Iris pigment epithelial cell (primary cell): Measurements from ENCODE around the gene WDR5B.

Experiments used
- DNase-seq: peaks from one replicate; pipeline ENCODE4 v3.0.0-alpha.2; 2011; ENCODE audit warnings: low read depth

Gene WDR5B

GRCh38 chr3:122409446-122409845 is 6.4 kb downstream of the WDR5B start:
- DNase-seq, result no peak

GRCh38 chr3:122407946-122408345 is 7.9 kb downstream of the WDR5B start:
- no peak for DNase-seq

- DNase-seq, result no peak
These were observed 9.7 kb downstream of the WDR5B start for GRCh38 chr3:122406198-122406597.

DNA sequence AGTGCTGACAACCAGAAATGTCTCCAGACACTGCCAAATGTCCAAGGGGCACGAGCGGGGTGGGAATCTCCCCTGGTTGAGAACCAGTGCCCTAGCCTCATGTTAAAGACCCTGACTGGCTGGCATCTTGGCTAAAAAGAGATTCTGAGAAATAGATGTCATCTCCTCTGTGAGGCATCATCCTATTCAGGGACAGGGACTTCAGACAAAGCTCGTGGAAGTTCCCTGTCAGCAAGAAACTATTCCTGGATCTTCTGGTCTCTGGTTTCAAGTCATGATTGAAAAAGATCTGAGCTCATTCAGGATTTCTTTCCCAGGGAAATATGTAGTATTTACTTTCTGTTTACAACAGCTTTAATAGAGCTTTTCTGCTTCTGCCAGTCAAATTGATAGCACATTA is 10.8 kb downstream of the WDR5B start:
- DNase-seq, result no peak

- peak; percentile 60 for DNase-seq
These were observed 12.4 kb downstream of the WDR5B start for GRCh38 chr3:122403489-122403888.

DNA sequence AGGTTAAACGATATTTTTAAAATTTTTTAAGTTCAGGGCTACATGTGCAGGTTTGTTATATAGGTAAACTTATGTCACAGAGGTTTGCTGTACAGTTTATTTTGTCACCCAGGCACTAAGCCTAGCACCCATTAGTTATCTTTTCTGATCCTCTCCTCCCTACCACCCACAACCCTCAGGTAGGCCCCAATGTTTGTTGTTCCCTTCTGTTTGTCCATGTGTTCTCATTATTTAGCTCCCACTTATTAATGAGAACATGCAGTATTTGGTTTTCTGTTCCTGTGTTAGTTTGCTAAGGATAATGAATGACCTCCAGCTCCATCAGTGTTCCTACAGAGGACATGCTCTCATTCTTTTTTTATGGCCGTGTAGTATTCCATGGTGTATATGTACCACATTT is 16.9 kb downstream of the WDR5B start:
- no peak for DNase-seq

DNA sequence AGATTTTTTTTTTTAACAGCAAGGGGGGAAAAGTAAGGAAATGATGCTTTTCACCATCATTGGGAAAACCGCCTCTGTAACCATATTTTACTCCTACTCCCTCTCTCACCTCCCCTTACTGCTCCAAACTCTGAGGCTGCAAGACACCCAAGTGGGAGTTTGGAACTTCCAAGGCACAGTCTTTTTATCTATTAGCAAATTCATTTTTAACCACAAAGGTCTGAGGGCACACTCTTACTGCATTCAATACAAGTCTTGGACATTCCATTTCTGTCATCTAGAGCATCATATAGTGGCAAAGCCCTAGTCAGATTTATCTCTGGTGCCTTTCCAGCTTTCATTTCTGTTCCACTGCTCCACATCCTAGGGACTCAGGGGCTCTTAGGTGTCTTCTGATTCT is 18.7 kb downstream of the WDR5B start:
- peak; percentile 62 for DNase-seq

DNA sequence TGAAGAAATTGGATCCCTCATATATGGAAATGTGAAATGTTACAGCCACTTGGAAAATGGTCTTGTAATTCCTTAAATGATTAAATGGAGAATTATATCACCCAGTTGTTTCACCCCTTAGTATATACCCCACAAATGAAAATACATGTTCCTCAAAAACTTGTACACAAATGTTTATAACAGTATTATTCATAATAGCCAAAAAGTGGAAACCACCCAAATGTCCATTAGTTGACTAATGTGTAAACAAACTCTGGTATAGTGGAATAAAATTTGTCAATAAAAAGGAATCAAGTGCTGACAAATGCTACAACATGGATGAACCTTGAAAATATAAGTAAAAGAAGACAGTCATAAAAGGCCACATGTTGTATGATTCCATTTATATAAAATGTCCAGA is 19.4 kb downstream of the WDR5B start:
- no peak for DNase-seq

- DNase-seq, result no peak
These were observed 20.3 kb downstream of the WDR5B start for GRCh38 chr3:122395582-122395981.

DNA sequence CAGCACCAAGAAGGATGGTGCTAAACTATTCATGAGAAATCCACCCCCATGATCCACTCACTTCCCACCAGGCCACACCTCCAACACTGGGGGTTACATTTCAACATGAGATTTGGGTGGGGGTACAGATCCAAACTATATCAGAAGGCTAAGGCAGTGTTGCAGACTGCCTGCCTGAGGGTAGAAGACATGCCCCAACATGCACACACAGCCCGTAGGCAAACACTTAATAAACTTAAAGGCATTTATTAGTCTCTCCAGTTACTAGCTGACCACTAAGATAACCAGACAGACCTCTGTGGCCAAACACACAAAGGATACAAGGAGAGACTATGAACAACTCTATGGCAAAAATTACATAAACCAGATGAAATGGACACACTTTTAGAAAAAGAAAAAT is 21.7 kb downstream of the WDR5B start:
- peak; percentile 28 for DNase-seq

- peak; percentile 71 for DNase-seq
These were observed 22.7 kb downstream of the WDR5B start for GRCh38 chr3:122392868-122393844.

GRCh38 chr3:122391681-122392446 is 24.0 kb downstream of the WDR5B start:
- DNase-seq, result no peak

DNA sequence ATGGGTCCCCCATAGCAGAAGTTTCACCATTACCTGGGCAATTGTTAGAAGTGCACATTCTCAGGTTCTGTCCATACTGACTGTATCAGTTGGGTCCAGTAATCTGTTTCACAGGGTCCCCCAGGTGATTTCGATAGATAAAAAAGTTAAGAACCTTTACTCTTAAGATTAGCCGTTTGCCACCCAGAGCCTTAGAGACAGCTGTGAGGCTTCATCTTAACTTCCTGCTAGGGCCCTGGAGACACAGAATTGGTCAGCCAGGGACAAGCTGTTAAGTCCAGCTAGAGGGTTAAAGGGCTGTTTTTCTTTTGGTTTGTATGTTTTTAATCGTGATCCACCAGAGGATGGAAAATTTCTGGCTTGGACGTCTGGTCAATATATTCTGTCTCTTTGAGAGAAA is 25.2 kb downstream of the WDR5B start:
- no peak for DNase-seq

GRCh38 chr3:122389892-122390291 is 26.0 kb downstream of the WDR5B start:
- no peak for DNase-seq

DNA sequence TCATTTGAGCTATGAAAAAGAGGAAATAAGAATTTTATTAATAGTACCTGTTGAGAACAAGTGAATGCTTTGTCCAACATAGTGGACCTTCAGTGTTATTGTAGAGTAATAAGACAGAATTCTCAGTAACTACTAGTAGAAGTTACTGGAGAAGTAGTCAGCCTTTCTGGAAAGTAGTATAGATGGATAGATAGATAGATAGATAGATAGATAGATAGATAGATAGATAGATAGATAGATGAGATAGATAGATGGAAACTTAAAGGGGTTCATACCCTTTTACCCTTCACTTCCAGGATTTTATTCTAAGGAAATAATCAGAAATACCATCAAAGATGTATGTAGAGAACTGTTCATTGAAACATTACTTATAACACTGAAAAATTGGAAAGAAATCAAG is 26.7 kb downstream of the WDR5B start:
- DNase-seq, result no peak

DNA sequence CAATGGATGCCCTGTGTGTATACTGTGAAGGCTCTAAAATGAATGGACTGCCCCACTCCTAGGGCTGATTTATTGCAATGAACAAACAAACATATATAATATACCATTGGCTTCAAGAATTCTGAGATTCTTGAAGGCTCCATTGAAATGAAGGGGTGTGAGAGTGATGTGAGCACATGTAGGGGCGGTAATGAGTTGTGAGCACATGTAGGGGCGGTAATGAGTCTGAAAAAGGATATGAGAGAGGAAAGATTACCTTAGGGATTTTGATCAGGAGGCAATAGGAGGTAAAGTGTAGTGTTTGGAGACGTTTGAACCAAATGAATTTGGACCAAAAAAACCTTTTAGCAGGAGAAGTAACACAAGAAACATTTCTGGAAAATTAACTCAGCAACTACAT is 28.2 kb downstream of the WDR5B start:
- no peak for DNase-seq

DNA sequence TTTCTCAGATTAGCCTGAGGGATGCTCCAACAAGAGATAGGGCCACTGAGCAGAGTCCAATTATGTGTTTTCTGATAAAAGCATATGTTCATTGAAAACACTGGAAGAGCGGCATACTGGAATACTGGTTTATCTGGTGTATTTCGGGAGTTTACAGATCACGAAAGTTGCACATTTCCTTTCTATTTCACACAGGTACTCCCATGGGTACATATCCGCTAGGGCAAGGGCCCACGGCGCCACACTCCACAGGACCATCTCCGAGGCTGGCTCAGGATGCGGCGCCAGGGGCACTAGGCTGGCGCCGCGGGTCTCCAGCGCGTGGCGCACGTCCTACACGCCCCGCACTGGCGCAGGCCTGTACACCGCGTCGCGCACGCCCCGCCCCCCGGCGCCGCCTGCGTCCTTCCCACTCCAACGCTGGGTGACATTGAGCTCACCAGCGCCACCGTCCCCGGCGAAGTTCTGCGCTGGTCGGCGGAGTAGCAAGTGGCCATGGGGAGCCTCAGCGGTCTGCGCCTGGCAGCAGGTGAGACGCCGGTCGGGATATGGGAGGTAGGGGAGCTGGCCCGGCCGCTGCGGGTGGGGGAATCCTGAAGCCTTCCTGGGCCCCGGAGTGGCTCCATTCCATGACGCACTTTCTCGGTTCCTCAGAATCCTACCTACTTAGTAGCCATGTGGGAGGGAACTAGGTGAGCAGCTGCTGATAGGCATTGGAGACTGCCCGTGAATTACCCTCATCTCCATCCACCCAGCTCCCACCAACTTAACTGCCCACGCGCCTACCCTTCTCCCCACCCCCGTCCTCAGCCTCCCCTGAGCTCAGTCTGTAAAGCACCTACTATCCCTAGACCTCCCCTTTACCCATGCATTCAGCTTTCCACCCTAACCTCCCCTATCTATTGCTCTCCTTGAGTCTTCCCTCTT is 31.8 kb downstream of the WDR5B start, which contains the start of gene FAM162A:
Gene FAM162A, plus strand, starts transcription at position 412 of the 927 bp plus-strand sequence. Its CDS starts 84 bp downstream, at position 496.
- peak; percentile 75 for DNase-seq

DNA sequence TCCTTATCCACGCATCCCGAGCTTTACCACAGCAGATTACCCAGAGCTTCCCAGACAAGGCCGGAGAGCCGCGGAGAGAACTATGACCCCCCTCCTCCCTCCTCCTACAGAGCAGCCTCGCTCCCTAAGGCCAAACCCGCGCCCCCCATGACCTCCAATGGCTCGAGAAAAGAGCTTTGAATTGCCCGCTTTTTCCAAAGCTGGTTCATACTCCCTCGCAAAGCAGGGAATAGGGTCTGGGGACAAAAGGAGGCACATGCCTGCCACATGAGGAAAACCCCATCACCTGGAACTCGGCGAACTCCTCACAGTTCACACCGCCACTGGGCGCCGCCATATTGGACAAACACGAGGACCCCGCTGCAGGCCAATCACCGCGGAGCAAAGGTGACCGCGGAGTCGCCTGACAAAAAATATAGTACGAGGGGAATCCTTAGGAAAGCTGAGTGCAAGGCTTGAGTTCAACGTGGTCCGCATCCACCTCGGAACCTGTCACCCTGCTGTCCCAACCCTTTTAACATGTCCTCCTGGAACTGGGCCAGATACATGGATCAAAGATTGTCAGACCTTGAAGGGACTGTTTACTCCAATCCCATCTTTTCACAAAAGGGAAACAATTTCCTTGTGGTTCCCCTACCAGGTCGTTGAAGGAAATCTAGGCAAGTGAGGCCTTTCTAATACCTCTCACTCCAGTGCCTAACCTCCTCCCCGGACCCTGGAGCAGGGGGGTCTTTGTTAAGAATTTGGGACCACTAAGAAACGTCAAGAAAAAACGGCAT is 32.8 kb downstream of the WDR5B start, which contains the start of gene MIX23:
Gene MIX23, minus strand, starts transcription at position 344 of the 779 bp plus-strand sequence. Its CDS starts 7 bp downstream, at position 337.
- peak; percentile 82 for DNase-seq

GRCh38 chr3:122377975-122378374 is 37.9 kb downstream of the WDR5B start:
- no peak for DNase-seq

DNA sequence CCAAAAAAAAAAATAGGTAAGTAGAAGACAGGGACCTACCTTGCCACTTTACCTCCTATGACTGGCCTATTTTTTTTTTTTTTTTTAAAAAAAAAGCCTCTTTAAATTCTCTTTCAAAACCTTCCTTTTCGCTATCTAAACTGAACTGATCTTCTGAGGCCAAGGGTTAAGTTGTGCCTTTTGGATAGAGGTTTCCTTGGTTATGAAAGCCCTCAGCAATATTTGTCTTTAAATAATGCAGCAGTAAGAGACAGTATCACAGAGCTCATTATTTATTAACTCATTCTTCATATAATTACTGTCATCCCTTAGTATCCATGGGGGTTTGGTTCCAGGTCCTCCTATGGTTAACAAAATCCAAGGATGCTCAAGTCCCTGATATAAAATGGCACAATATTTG is 41.8 kb downstream of the WDR5B start:
- DNase-seq, result no peak

GRCh38 chr3:122366379-122366749 is 49.5 kb downstream of the WDR5B start:
- no peak for DNase-seq
